Astrocyte of the hippocampus (primary cell): ENCODE measurements around the gene BTF3.
"Not testable (repeated sequence)": the region's sequence is repeated elsewhere in the genome, so short reads cannot be mapped to it uniquely, and the experiment has no call there.

ENCODE experiments used
- DNase-seq: peaks from one replicate; pipeline ENCODE4 v3.0.0; 2011; ENCODE audit warnings: low read depth, low spot score

The BTF3 gene

GRCh38 chr5:73498057-73498992, at the start of gene BTF3:
BTF3 (plus strand) TSS chr5:73498442; CDS start chr5:73498668, 226 bp downstream.
- peak; percentile 98 for DNase-seq

DNA sequence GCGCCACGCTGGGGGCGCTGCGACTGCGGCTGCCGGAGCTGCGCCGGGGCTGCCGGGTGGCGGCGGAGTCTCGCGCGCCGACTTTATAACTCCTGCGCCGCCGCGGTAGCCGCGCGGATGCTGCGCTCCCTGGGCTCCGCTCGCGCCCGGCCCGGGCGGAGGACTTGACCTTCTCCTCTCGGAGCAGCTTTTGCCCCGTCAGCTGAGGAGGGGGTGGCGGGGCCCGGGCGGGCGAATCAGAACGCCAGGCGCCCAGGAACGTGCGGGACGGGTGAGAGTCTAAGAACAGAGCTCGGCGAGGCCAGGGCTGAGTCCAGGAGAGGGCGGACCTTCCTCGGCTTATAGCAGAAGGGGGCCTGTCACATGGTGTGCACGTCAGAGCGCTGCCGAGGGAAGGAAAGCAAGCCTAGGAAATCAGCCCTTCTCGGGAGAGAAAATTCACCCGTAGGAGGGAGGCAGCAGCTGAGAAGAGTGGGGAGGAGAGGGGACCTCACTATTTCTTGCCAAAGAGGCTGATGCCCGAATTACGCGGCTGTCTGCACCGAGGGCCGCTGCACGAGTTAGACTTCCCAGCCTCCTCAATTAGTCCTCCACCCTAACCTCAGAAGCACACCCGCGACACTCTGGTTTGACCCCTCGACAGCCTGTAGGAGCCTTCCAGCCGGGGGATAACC, 49.6 kb upstream of the BTF3 start, which contains the start of gene FOXD1:
Gene FOXD1 (minus strand): TSS at position 315 of the 674 bp plus-strand sequence. CDS start 415 bp downstream, outside the sequence.
- peak; percentile 96 for DNase-seq

DNA sequence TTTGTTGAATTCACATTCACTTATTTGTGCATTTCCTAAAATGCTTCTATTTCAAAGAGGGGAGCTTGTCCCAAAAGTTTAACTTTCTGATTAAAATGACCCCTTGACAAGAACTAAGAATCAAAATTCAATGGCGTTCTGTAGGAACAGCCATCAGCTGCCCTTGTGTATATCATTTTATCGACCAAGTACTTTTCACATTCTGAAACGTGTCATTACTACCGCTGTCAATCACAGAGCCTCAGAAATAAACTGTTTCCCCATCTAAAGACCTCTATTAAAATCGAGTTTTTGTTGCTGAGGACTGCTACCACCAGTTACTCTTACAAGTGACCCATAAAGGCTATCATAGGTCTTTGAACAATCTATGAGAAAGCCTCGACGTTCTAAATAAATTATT, 48.1 kb upstream of the BTF3 start:
- peak; percentile 7 for DNase-seq

DNA sequence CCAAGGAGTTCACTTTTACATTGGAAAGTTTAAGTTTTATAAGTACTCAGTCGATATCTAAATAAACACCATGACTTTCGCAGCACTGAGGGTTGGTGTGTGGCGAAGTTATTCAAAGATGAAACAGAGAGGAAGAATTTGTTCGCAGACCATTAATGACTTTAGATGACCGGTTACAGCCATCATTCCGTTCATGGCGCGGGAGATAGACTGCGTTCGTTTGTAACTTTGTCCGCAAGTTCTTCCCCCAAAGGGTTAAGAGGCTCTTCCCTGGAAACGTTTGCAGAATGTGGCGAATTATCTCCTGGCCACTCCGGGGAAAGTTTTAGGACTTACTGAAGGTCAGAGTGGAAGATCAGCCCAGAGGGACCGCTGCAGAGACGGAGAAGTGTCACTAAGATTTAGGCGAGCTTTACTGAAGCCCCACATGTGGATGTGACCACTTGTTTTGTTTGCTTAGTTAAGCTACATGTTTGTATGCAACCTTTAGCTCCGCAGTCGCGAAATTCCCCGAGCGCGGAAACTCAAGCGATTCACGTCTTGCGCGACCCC, 47.5 kb upstream of the BTF3 start:
- DNase-seq = no peak

GRCh38 chr5:73451224-73452130, 46.8 kb upstream of the BTF3 start:
- DNase-seq = peak; percentile 86

- DNase-seq = no peak
Measured at GRCh38 chr5:73452215-73452614, 46.0 kb upstream of the BTF3 start.

DNA sequence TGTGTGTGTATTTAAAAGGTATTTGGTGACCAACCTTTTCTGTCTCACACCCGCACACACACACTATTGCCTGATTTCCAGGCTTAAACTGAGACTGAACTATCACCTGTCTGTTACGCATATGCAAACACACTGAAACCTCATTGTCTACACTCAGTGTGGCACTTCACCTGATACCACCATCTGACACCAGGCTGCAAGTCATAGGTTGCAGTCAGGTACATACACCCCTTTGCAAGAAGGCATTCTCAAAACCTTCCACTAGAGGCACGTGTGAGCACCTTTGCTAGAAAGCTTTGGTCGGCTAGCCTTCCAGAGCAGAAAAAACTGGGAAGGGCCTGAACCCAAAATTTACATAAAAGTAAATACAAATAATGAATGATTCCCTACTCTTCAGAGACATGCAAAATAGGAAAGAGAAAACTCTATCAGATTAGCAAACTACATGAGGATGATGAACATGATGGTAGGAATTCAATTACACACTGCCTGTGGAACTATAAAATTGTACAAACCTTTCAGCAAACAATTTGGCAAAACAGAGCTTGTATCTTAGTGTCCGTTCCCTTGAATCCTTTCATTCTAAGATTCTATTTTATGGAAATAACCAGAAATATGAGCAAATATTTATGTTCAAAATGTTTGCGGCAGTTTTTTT, 43.7 kb upstream of the BTF3 start:
- DNase-seq = peak; percentile 79

DNA sequence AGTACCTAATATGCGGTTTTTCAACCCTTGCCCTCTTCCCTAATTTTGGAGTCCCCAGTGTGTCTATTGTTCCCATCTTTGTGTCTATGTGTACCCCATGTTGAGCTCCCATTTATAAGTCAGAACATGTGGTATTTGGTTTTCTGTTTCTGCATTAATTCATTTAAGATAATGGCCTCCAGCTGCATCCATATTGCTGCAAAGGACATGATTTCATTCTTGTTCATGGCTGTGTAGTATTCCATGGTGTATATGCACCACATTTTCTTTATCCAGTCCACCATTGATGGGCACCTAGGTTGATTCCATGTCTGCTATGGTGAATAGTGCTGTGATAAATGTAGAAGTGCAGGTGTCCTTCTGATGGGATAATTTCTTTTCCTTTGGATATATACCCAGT, 41.8 kb upstream of the BTF3 start:
- not testable (repeated sequence) for DNase-seq

- DNase-seq = peak; percentile 17
Measured at GRCh38 chr5:73459366-73459765, 38.9 kb upstream of the BTF3 start.

GRCh38 chr5:73460133-73460532, 38.1 kb upstream of the BTF3 start:
- no peak for DNase-seq

GRCh38 chr5:73464016-73464745, 34.1 kb upstream of the BTF3 start:
- no peak for DNase-seq

DNA sequence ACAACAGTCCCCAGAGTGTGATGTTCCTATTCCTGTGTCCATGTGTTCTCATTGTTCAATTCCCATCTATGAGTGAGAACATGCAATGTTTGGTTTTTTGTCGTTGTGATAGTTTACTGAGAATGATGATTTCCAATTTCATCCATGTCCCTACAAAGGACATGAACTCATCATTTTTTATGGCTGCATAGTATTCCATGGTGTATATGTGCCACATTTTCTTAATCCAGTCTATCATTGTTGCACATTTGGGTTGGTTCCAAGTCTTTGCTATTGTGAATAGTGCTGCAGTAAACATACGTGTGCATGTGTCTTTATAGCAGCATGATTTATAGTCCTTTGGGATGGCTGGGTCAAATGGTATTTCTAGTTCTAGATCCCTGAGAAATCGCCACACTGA, 29.6 kb upstream of the BTF3 start:
- not testable (repeated sequence) for DNase-seq

DNA sequence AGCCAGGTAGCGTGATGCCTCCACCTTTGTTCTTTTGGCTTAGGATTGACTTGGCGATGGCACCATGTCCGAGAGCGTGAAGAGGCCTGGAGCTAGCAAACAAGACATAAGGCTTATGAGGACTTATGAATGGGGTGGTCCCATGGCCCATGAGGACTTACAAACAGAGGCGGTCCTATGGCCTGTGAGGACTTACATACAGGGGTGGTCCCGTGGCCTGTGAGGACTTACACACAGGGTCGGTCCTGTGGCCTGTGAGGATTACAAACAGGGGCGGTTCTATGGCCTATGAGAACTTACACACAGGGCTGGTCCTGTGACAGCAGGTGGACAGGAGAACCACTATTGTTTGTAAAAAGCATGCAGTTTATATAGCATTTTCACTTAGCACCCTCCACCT, 28.4 kb upstream of the BTF3 start:
- DNase-seq = no peak

GRCh38 chr5:73471654-73472053, 26.6 kb upstream of the BTF3 start:
- DNase-seq = no peak

GRCh38 chr5:73472116-73472515, 26.1 kb upstream of the BTF3 start:
- no peak for DNase-seq

DNA sequence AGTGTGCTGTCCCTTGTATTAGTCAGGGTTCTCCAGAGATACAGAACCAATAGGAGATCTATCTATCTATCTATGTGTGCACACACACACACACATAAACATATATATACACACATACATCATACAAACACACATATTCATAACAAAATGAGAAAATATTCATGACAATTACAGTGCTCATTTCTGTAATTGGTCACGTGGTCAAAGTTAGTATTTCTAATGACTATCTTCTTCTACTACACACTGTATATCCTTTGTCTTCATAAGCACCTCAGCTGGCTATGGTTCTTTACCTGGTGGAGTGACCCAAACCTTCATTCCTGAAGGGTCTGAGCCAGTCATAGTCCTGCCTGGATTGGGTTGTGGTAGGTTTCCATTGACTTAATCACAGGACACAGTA, 17.7 kb upstream of the BTF3 start:
- DNase-seq = no peak

- peak; percentile 57 for DNase-seq
Measured at GRCh38 chr5:73482383-73483136, 15.7 kb upstream of the BTF3 start.

DNA sequence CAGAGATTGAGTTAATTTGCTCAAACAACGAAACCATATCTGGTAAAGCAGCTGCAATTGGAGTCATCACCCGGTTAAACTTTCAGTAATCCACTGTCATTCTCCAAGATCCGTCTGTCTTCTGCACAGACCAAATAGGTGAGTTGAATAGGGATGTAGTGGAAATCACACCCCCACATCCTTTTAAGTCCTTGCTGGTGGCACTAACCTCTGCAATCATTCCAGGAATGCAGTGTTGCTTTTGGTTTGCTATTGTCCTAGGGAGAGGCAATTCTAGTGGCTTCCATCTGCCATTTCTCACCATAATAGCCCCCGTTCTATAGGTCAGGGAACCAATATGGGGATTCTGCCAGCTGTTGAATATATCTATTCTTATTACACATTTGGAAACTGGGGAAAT, 14.6 kb upstream of the BTF3 start:
- no peak for DNase-seq

- no peak for DNase-seq
Measured at GRCh38 chr5:73484511-73484910, 13.7 kb upstream of the BTF3 start.
